Loucy (cell line): ENCODE results near the gene BEAN1.

ENCODE experiments used
- EZH2phosphoT487 ChIP-seq: fragments of 200-600 bp; IDR thresholded peaks from 2 replicates; pipeline ENCODE4 v1.6.1; 2018; ENCODE audit warnings: antibody characterized with exemption, mild to moderate bottlenecking, moderate library complexity, borderline replicate concordance
- TF ChIP-seq, protein P1 (sequence below): fragments of 200-600 bp; sonication (generic); conservative IDR thresholded peaks from 2 replicates; pipeline ENCODE4 v1.5.1; 2014; ENCODE audit warnings: mild to moderate bottlenecking, antibody characterized with exemption, low read length

DNA sequence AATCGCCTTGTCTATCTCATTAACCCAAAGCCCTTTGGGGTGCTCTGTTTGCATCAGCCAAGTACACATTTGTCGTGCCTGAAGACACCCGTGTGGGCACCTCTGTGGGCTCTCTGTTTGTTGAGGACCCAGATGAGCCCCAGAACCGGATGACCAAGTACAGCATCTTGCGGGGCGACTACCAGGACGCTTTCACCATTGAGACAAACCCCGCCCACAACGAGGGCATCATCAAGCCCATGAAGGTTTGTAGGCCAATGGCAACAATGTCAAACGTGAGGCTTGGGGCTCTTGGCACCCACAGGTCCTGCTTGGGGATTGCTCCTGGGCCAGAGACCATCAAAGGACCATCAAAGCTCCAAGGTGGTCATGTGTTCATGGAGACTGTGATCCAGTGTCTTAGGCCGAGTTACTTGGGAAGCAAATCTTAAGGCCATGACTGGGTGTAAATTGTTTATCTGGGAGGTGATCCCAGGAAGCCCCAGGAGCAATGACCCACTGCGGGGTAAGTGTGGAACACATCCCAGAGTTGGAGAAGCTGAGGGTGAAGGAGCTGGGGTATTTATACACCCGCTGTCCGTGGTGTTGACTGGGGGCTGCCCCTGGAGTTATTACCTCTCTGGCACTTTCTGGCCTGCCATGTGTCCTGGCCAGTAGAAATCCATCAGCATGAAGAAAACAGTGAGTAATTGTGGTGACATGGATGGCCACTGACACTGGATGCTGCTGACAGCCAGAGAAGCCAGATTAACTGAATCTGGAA lies 36.6 kb upstream of the BEAN1 start:
- TF ChIP-seq, protein P1, sequence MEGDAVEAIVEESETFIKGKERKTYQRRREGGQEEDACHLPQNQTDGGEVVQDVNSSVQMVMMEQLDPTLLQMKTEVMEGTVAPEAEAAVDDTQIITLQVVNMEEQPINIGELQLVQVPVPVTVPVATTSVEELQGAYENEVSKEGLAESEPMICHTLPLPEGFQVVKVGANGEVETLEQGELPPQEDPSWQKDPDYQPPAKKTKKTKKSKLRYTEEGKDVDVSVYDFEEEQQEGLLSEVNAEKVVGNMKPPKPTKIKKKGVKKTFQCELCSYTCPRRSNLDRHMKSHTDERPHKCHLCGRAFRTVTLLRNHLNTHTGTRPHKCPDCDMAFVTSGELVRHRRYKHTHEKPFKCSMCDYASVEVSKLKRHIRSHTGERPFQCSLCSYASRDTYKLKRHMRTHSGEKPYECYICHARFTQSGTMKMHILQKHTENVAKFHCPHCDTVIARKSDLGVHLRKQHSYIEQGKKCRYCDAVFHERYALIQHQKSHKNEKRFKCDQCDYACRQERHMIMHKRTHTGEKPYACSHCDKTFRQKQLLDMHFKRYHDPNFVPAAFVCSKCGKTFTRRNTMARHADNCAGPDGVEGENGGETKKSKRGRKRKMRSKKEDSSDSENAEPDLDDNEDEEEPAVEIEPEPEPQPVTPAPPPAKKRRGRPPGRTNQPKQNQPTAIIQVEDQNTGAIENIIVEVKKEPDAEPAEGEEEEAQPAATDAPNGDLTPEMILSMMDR: no peak
- TF ChIP-seq EZH2phosphoT487: no peak
